ENCODE data around the gene DUSP9. TPM values are rescaled to one million over a fixed set of nuclear protein-coding genes. Genes with fewer than 3 reads are reported as not detected.

DUSP9 gene
- total RNA-seq, 1 donor from 2014 or later, result 0.20 TPM

DNA sequence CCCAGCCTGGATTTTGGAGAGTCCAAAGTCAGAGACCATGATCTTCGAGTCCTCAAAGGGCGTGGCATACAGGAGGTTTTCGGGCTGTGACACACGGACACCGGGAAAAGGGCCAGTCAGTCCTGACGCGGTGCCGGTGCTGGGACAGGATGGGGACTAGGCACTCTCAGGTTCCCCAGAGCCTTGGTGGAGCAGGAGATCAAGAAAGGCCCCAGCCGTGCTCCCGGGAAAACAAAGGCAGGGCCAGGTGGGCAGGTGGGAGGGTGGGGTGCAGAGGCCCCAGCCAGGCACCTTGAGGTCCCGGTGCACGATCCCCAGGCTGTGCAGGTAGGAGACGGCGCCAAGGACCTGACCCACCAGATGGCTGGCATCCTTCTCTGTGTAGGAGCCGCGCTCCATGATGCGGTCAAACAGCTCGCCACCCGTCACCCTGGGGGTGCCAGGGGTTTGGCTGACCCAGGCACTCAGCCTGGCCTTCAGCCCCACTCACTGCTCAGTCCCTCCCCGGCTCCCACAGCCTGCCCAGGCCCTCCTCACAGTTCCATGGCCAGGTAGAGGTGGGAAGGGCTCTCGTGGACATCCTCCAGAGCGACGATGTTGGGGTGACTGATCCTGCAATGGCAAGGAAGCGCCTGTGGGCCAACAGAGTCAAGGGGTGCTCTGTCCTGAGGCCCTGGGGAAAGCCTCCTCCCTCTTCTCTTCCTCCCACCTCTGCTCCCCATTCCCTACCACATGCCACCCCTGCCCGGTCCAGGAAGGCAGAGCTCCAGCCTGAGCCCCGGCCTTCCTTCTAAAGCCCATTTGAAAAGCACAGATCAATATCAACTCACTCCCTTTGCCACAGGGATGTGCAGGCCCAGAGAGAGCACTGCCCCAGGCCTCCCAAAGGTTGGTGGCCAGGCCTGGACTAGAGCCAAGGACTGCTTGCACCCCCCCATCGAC, 24.9 kb downstream of the DUSP9 start:
- Mint-ChIP-seq H3K27me3 (ENCODE audit: low read depth, unreplicated experiment) (peaks cover 22% of the 10 kb centered on the region), H3K9me3 (ENCODE audit: unreplicated experiment) (no peaks in the 10 kb centered on the region), H3K4me1 (ENCODE audit: low read depth, unreplicated experiment) (peaks cover 3% of the 10 kb centered on the region), H3K36me3 (ENCODE audit: low read depth, unreplicated experiment) (no peaks in the 10 kb centered on the region), H3K4me3 (ENCODE audit: unreplicated experiment) (no peak overlapping the region), H3K27ac (ENCODE audit: unreplicated experiment) (no peak overlapping the region)
- Histone ChIP-seq H3K4me3 (ENCODE audit: insufficient read depth, low read depth, low read length) (no peak overlapping the region), H3K9ac (ENCODE audit: low read length) (no peak overlapping the region), H4K20me1 (ENCODE audit: insufficient read depth, low read length) (no peaks in the 10 kb centered on the region), H3K79me2 (ENCODE audit: insufficient read depth, low read length) (no peaks in the 10 kb centered on the region), H3K36me3 (ENCODE audit: insufficient read depth, low read length) (no peaks in the 10 kb centered on the region), H3K9me3 (ENCODE audit: insufficient read depth, low read depth, low read length) (no peaks in the 10 kb centered on the region), H2AFZ (ENCODE audit: low read depth, low read length) (no peak overlapping the region), H3K4me2 (ENCODE audit: low read length) (no peak overlapping the region), H3K27ac (ENCODE audit: low read depth, low read length) (no peak overlapping the region), H3K4me1 (ENCODE audit: insufficient read depth, low read length) (no peaks in the 10 kb centered on the region), H3K27me3 (ENCODE audit: insufficient read depth, low read length) (peaks cover 8% of the 10 kb centered on the region)
- DNase-seq (ENCODE audit: low read depth), result no peak
- TF ChIP-seq, protein P1, sequence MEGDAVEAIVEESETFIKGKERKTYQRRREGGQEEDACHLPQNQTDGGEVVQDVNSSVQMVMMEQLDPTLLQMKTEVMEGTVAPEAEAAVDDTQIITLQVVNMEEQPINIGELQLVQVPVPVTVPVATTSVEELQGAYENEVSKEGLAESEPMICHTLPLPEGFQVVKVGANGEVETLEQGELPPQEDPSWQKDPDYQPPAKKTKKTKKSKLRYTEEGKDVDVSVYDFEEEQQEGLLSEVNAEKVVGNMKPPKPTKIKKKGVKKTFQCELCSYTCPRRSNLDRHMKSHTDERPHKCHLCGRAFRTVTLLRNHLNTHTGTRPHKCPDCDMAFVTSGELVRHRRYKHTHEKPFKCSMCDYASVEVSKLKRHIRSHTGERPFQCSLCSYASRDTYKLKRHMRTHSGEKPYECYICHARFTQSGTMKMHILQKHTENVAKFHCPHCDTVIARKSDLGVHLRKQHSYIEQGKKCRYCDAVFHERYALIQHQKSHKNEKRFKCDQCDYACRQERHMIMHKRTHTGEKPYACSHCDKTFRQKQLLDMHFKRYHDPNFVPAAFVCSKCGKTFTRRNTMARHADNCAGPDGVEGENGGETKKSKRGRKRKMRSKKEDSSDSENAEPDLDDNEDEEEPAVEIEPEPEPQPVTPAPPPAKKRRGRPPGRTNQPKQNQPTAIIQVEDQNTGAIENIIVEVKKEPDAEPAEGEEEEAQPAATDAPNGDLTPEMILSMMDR (IDR thresholded peaks at IDR 0.05; ENCODE audit: insufficient read depth, low read depth, low read length), result no peak
- no peak for TF ChIP-seq EZH2 (IDR thresholded peaks at IDR 0.05; ENCODE audit: insufficient read depth, low read length)
- FAIRE-seq, result no peak

DNA sequence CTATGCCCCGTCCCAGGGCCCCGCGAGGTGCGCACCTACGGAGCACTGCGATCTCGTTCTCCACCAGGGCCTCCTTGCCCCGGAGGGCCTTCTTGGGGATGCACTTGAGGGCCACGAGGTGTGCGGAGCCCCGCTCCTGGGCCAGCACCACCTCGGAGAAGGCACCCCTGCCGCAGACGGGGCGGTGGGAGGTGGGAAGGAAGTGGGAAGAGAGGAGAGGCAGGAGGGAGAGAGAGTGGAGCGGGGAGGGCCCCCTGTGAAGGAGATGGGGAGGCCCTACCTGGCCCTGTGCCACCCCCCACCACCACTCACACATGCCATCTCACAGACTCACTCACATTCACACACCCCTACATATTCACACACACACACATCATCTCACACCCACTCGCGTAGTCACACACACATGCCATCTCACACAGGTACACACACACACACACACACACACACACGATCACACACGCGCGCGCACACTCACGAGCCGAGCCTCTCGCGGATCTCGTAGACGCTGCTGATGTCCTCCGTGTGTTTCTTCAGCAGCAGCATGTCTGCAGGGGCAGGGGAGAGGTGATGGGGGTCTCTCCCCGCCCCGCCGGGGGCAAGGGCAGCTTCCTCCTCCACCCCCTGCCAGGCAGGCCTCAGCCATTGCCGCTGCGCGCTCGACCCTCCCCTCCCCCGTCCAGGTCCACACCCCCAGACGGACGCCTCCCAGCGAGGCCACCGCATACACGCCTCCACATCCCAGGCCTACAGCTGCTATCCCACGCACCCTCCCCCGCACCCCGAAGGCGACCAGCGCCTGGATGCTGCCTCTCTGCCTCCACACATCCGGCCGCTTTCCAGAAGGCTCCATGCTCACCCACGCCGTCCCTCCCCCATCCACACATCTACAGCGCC, 25.8 kb downstream of the DUSP9 start:
- Histone ChIP-seq H3K36me3 (ENCODE audit: insufficient read depth, low read length) (no peaks in the 10 kb centered on the region), H3K27me3 (ENCODE audit: insufficient read depth, low read length) (peaks cover 8% of the 10 kb centered on the region), H4K20me1 (ENCODE audit: insufficient read depth, low read length) (no peaks in the 10 kb centered on the region), H3K27ac (ENCODE audit: low read depth, low read length) (no peak overlapping the region), H3K9ac (ENCODE audit: low read length) (no peak overlapping the region), H2AFZ (ENCODE audit: low read depth, low read length) (no peak overlapping the region), H3K4me3 (ENCODE audit: insufficient read depth, low read depth, low read length) (no peak overlapping the region), H3K4me2 (ENCODE audit: low read length) (no peak overlapping the region), H3K79me2 (ENCODE audit: insufficient read depth, low read length) (no peaks in the 10 kb centered on the region), H3K9me3 (ENCODE audit: insufficient read depth, low read depth, low read length) (no peaks in the 10 kb centered on the region), H3K4me1 (ENCODE audit: insufficient read depth, low read length) (no peaks in the 10 kb centered on the region)
- DNase-seq (ENCODE audit: low read depth), result no peak
- TF ChIP-seq, protein P1 (IDR thresholded peaks at IDR 0.05; ENCODE audit: insufficient read depth, low read depth, low read length), result no peak
- no peak for TF ChIP-seq EZH2 (IDR thresholded peaks at IDR 0.05; ENCODE audit: insufficient read depth, low read length)
- Mint-ChIP-seq H3K27ac (ENCODE audit: unreplicated experiment) (no peak overlapping the region), H3K9me3 (ENCODE audit: unreplicated experiment) (no peaks in the 10 kb centered on the region), H3K27me3 (ENCODE audit: low read depth, unreplicated experiment) (peaks cover 15% of the 10 kb centered on the region), H3K36me3 (ENCODE audit: low read depth, unreplicated experiment) (no peaks in the 10 kb centered on the region), H3K4me1 (ENCODE audit: low read depth, unreplicated experiment) (peaks cover 3% of the 10 kb centered on the region), H3K4me3 (ENCODE audit: unreplicated experiment) (no peak overlapping the region)
- no peak for FAIRE-seq

Measured in astrocyte (in vitro differentiated cells and primary cell).